Hepatocyte (in vitro differentiated cells): Measurements from ENCODE around the gene KAT14.

Source experiments
- EZH2 ChIP-seq: fragments of 200-600 bp; sonication (generic); IDR thresholded peaks from 2 replicates; pipeline ENCODE4 v1.6.1; 2016; ENCODE audit warnings: antibody characterized with exemption, mild to moderate bottlenecking, borderline replicate concordance
- TF ChIP-seq, protein P1 (sequence below): fragments of 200-600 bp; sonication (generic); IDR thresholded peaks from 2 replicates; pipeline ENCODE4 v1.5.1; 2016; ENCODE audit warnings: antibody characterized with exemption, mild to moderate bottlenecking; ENCODE audit not compliant: poor library complexity

- TF ChIP-seq, protein P1, sequence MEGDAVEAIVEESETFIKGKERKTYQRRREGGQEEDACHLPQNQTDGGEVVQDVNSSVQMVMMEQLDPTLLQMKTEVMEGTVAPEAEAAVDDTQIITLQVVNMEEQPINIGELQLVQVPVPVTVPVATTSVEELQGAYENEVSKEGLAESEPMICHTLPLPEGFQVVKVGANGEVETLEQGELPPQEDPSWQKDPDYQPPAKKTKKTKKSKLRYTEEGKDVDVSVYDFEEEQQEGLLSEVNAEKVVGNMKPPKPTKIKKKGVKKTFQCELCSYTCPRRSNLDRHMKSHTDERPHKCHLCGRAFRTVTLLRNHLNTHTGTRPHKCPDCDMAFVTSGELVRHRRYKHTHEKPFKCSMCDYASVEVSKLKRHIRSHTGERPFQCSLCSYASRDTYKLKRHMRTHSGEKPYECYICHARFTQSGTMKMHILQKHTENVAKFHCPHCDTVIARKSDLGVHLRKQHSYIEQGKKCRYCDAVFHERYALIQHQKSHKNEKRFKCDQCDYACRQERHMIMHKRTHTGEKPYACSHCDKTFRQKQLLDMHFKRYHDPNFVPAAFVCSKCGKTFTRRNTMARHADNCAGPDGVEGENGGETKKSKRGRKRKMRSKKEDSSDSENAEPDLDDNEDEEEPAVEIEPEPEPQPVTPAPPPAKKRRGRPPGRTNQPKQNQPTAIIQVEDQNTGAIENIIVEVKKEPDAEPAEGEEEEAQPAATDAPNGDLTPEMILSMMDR: no peak
- TF ChIP-seq EZH2: no peak
Observed at GRCh38 chr20:18225632-18226031, 88.0 kb downstream of the KAT14 start.
